ENCODE results near the gene HDDC2. TPM values are rescaled to one million over a fixed set of nuclear protein-coding genes. Genes with fewer than 3 reads are reported as not detected.

The HDDC2 gene
- total and polyA plus RNA-seq, 9 of the 15 experiments (the other 6 are each of a cell fraction or from before 2014, with no cell fraction given), result 194 to 632 (median 294) TPM

DNA sequence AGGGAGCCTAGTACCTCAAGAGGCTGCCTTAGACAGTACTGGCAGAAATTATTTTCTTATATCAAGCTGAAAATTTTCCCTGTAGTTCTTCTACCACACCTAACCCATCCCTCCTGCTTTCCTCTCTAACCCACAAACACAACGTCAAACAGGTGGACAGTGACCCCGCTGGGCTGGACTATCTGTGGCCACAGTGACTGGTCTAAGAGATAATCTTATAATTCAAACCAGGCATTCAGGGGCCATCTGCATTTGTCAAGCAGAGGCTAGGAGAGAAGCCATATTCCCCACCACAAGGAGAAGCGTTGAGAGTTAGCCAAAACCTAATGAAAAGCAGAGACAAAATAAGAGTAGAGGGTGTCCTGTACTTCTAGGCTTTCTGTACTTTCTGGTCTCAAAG, 8.2 kb downstream of the HDDC2 start (continued):
- TF ChIP-seq, protein P1, sequence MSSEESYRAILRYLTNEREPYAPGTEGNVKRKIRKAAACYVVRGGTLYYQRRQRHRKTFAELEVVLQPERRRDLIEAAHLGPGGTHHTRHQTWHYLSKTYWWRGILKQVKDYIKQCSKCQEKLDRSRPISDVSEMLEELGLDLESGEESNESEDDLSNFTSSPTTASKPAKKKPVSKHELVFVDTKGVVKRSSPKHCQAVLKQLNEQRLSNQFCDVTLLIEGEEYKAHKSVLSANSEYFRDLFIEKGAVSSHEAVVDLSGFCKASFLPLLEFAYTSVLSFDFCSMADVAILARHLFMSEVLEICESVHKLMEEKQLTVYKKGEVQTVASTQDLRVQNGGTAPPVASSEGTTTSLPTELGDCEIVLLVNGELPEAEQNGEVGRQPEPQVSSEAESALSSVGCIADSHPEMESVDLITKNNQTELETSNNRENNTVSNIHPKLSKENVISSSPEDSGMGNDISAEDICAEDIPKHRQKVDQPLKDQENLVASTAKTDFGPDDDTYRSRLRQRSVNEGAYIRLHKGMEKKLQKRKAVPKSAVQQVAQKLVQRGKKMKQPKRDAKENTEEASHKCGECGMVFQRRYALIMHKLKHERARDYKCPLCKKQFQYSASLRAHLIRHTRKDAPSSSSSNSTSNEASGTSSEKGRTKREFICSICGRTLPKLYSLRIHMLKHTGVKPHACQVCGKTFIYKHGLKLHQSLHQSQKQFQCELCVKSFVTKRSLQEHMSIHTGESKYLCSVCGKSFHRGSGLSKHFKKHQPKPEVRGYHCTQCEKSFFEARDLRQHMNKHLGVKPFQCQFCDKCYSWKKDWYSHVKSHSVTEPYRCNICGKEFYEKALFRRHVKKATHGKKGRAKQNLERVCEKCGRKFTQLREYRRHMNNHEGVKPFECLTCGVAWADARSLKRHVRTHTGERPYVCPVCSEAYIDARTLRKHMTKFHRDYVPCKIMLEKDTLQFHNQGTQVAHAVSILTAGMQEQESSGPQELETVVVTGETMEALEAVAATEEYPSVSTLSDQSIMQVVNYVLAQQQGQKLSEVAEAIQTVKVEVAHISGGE (CRISPR knock-in tag; IDR thresholded peaks at IDR 0.05), result no peak
- peak; percentile 69 for TF ChIP-seq TCF3 (CRISPR knock-in tag; IDR thresholded peaks at IDR 0.05)
- peak in 1 of 2 experiments; percentile 15 for TF ChIP-seq NCOA2 (IDR thresholded peaks at IDR 0.05; ENCODE audit: partially characterized antibody in 2 of 2)
- peak; percentile 9; the same call in 1 of the 2 replicates for TF ChIP-seq EP300 (IDR thresholded peaks at IDR 0.05; ENCODE audit: low read length)
- peak; percentile 54; the same call in 1 of the 2 replicates for TF ChIP-seq TAL1 (IDR thresholded peaks at IDR 0.05)
- peak; percentile 78 for TF ChIP-seq CBFA2T3 (IDR thresholded peaks at IDR 0.05)
- TF ChIP-seq YY1 (IDR thresholded peaks at IDR 0.05; ENCODE audit: borderline replicate concordance in 1 of 3, control insufficient read depth in 1 of 3, extremely low read depth in 1 of 3, insufficient read depth in 3 of 3, insufficient read length in 1 of 3, insufficient replicate concordance in 2 of 3, low read depth in 1 of 3, low read length in 2 of 3), result peak in 1 of 3 experiments; percentile 47
- TF ChIP-seq RNF2 (IDR thresholded peaks at IDR 0.05), result no peak
- no peak for TF ChIP-seq ZZZ3 (IDR thresholded peaks at IDR 0.05)
- TF ChIP-seq CREB5 (CRISPR knock-in tag; IDR thresholded peaks at IDR 0.05), result no peak
- TF ChIP-seq ZNF41 (CRISPR knock-in tag; conservative IDR thresholded peaks at IDR 0.05), result no peak
- TF ChIP-seq CBX2 (IDR thresholded peaks at IDR 0.05; ENCODE audit: insufficient read depth, low read length, poor library complexity, severe bottlenecking), result no peak
- TF ChIP-seq KDM4B (IDR thresholded peaks at IDR 0.05; ENCODE audit: borderline replicate concordance in 2 of 2, low read depth in 1 of 2), result no peak
- TF ChIP-seq, protein P2, sequence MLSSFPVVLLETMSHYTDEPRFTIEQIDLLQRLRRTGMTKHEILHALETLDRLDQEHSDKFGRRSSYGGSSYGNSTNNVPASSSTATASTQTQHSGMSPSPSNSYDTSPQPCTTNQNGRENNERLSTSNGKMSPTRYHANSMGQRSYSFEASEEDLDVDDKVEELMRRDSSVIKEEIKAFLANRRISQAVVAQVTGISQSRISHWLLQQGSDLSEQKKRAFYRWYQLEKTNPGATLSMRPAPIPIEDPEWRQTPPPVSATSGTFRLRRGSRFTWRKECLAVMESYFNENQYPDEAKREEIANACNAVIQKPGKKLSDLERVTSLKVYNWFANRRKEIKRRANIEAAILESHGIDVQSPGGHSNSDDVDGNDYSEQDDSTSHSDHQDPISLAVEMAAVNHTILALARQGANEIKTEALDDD (IDR thresholded peaks at IDR 0.05), result peak; percentile 69
- TF ChIP-seq WHSC1 (IDR thresholded peaks at IDR 0.05; ENCODE audit: low read length), result no peak
